HG03378 (cell line): Measurements from ENCODE around the gene WNT3.
"Not testable (repeated sequence)": the region's sequence is repeated elsewhere in the genome, so short reads cannot be mapped to it uniquely, and the experiment has no call there.

Experiments
- ATAC-seq: cut with Tn5 transposase; IDR thresholded peaks from one replicate; pipeline ENCODE4 v1.9.1; 2021; ENCODE audit warnings: mild to moderate bottlenecking, moderate library complexity; ENCODE audit not compliant: unreplicated experiment

The WNT3 gene

DNA sequence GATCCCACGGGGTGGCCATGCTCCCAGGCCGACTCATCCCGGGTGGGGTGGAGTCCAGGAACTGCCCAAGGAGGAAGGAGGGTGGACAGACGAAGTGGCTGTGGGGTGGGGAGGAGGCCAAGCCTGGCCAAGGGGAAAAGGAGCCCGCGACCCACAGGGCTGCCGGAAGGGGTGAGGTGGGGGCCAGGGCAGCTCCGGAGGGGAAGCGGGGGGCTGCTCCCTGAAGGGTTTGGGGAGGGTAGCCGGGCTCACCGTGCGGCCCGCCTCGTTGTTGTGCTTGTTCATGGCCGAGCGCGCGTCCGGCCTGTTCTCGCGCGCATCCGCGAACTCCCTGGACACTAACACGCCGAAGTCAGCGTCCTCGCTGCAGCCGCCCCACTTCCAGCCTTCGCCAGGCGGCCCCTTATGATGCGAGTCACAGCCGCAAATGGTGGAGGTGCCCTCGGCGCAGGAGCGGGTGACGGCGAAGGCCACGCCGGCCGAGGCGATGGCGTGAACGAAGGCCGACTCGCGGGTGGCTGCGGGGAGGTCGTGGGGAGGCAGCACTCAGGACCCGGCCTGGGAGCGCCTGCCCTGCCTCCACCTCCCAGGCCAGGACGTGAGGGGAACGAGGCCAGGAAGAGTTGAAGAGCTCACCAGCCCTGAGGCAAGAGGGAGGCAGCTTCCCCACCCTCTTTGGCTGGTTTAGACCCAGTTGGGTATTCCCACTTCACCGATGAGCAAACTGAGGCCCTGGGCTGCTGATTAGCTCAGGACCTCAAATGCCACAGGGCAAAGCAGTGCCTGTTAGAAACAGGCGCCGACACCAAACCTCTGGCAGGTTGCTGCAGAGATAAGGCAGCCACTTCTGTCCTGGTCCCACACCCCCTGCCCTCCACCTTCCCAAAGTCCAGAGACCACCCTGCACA lies 48.7 kb downstream of the WNT3 start:
- no peak for ATAC-seq

DNA sequence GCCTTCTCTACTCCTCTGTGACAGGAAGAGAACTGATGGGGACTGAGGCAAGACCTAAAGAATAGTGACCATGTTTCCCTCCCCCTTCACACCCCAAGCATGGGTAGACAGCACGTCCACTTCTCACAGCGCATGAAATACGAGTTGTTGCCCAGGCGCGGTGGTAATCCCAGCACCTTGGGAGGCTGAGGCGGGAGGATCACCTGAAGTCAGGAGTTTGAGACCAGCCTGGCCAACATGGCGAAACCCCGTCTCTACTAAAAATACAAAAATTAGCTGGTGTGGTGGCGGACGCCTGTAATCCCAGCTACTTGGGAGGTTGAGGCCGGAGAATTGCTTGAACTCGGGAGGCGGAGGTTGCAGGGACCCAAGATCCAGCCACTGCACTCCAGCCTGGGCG lies 49.6 kb downstream of the WNT3 start:
- ATAC-seq = not testable (repeated sequence)

DNA sequence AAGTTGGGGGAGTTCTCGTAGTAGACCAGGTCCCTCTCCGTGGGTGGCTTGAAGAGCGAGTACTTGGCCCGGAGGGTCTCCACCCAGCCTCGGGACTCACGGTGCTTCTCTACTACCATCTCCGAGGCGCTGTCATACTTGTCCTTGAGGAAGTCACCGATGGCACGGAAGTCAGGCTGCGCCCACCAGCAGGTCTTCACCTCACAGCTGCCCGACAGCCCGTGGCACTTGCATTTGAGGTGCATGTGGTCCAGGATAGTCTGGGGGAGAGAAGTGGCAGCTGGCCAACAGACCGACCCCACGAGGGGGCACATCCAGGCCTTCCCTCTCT lies 50.0 kb downstream of the WNT3 start:
- ATAC-seq = no peak

DNA sequence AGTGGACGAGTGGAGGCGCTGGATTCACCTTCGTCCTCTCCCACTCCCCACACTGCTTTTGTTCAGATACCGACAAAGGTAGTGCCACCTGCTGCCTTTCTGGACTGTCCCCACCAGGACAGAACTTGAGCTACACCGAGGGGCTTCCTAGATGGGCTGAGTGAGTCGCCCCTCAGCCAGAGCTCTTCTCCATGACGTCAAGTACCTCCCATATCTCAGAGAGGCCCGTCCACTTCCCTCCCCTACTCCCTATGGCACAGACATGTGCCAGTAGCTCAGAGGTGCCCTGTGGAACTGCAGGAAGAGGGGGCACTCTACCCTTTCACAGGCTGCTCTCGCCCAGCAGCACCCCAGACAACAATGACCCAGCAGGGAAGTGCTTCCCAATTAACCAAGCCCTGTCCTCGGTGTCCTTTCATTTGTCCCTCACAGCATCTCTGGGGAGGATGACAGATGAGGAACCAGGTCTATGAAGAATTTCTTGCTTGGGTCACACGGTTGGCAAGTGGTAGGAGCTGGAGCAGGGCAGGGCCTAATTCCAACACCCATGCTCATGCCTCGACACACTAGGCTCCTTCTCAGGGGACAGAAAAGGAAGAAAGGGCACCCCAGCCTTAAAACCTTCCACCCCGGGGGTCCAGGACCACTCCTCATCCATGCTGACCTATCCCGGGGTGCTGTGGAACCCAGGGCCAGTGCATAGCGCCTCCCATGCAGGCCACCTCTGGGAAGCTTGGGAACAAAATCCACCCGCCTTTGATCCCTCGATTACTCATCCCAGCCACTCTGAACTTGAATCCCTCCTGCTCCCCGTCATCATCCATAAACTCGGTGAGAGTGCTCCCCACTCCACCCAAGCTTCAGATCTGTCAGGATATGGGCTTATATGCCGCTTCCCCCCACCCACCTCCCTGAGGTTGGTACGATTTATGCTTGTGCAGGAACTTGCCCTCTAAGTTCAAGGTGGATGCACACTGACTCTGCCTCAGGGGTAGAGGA lies 51.7 kb downstream of the WNT3 start:
- ATAC-seq = no peak

DNA sequence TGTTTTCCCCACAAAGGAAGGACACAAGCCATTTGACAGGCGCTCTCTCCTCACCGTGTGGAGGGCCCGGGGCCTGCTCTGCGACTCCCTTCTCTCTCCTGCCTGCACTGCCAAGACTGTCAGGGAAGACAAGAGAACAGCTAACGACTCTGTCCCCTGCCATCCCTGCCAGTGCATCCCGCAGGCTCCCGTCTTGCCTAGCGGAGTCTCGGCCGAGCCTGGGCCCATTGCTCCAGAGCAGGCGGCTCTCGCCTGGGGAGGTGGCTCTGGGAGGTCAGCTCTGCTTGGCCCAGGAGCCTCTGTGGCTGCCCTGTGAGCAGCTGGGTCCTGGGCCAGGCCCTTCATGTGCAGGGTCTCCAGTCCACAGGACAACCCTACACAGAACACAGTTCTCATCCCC lies 53.0 kb downstream of the WNT3 start:
- ATAC-seq = no peak

DNA sequence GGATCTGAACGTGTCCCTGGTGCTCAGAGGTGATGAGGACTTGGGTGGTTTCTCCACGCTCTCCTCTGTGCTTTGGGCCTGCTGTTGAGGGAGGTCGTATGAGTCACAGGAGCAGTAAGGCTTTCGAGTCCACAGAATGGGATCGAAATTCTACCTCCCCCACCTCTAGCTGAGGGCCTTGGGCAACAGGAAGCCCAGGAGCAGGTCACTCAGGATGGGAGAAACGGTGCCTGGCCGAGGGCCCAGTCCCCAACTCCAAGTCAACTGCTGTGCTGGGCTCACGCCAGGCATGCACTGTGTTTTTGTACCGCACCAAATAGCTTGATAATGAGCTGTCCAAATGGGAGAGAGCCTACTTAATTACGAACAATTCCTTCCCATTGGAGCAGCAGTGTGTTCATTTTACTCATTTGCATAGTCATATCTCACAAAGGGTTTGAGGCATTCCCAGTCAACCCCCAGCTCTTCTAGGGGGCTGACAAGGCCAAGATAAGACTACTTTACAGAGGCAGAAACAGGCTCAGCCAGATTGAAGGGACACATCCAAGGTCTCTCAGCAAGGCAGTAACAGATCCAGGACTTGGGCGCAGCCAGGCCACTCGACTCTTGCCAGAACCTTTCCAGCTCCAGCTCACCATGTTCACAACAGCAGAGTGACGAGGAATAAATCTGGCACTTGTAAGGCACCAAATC lies 53.6 kb downstream of the WNT3 start:
- no peak for ATAC-seq

DNA sequence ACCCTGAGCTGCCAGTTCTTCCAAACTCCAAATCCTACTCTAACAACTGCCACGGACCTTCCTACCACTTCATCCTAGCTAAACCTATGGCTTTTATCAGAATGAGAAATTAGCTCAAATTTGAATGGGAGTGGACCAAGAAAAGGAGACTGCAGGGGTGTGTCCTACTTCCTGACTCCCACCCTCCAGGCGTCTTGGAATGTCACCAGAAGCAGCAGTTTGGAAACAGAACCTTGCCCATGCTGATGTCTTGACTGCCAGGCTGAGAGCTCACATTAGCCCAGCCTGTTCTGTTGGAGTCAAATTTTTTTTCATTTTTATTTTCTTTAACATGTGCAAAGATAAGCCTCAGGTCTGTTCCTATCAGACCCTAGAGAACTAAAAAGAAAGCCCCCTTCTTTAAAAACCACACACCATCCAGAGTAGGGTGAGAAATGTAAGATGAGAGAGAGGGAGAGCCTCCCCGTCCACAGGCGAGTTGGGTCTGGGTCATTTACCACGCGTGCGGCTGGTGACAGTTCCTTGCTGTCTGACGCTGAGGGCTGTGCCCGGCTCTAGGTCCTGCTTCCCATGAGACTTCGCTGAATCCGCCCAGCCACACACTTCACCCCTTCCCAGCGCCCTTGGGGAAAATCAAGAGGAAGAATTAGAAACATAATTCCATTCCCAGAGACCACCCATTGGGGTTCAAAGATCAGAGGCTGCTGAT lies 54.3 kb downstream of the WNT3 start:
- ATAC-seq = no peak

DNA sequence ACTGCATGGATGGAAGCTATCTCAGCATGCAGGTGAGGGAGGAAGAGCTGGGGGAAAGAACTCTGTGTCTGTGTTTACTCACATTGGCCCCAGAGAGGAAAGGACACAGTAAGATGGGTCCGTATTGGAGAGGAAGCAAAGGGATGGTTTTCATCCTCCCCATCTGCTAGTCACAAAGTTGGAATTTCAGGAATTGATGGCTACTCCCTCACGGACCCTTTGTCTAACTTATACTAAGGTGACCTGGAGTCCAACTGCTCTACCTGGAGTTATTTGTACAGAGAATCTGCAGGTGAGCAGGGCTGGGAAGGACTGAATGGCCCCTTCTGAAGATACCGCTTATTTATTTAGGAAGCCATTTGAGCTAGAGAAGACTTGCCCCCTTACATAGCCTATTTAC lies 55.1 kb downstream of the WNT3 start:
- no peak for ATAC-seq

DNA sequence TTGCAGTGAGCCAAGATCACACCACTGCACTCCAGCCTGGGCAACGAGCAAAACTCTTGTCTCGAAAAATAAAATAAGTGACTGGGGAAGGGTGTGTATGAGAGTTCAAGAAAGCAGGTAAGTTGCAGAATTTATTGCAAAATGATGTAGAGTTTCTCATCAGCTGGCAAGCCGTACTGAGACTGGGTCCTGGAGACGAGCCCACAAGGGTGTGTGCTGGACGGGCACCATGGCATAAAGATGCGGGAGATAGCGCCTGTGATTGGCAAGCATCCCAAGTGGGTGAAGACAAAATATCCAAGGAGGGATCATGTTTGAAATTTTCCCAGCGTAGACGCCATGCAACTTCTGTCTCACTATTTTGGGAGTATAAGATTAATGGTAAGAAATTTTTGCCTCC lies 59.4 kb downstream of the WNT3 start:
- no peak for ATAC-seq

DNA sequence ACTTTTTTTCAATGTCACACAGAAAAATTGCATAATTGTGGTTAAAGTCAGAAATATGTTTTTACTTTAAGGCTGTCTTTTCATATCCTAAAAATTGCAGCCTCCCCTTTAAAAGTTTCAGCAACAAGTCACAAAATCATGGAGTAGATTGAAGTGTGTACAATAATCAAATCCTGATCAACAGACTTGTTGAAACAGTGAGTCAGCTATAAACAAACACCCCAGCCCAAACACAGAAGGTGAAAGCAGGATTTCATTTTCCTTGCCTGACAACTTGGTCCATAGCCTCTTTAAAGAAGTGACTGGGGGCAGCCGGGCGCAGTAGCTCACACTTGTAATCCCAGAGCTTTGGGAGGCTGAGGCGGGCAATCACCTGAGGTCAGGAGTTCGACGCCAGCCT lies 59.9 kb downstream of the WNT3 start:
- ATAC-seq = no peak

DNA sequence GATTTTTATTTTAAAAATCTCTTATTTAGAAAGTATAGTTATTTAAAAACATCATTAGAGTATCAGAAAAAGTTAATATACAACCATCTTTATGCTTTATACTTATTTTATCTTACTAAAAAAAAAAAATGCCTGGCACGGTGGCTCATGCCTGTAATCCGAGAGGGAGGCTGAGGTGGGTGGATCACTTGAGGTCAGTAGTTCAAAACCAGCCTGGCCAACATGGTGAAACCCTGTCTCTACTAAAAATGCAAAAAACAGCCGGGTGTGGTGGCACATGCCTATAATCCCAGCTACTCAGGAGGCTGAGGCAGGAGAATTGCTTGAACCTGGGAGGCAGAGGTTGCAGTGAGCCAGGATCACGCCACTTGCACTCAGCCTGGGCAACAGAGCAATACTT lies 60.9 kb downstream of the WNT3 start:
- ATAC-seq = not testable (repeated sequence)

DNA sequence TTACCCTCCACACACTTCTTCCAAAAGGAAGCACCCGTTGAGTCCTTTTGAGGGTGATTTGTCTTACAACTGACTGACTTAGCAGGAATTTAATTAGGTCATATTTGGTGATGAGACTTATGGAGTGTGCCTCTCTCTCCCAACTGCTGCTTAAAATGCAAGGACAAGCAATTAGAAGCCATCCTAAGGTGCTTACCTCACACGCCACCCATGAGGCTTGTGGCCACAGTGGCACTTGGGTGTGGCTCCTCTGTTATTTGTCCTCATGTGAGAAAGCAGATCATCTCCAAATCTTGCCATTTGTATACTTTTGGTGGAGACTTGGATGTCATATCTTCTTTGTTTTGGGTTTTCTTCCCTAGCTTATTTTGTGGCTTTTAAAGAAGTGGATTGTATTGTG lies 61.6 kb downstream of the WNT3 start:
- ATAC-seq = no peak

DNA sequence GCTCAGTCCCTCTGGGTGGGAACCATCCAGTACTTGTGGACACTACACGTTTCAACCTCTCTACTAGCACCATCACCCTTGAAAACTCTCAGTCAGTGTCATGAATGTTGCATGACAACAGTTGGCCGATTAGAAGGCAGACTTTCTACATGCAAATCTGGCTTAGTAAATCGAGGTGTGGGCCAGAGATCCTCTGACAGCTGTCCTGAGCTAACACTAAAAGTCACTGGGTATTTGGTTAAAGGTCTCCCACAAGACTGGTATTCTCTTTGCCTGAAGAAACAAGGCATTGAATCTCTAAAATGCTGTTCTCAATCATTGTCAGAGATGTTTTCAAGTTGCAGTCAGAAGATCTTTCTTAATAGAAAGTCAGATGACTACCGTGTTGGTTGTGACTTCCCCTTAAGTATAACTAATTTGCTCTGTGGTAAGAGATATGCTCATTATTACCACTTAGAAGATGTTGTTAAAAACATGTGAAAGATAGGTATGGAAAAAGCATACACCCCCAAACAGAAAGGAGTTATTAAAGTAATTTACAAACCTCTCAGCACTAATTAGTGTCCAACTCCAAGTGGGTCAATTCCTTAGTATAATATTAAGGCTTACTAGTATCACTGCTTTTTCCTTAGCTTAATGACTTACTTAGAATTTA lies 62.3 kb downstream of the WNT3 start:
- no peak for ATAC-seq

DNA sequence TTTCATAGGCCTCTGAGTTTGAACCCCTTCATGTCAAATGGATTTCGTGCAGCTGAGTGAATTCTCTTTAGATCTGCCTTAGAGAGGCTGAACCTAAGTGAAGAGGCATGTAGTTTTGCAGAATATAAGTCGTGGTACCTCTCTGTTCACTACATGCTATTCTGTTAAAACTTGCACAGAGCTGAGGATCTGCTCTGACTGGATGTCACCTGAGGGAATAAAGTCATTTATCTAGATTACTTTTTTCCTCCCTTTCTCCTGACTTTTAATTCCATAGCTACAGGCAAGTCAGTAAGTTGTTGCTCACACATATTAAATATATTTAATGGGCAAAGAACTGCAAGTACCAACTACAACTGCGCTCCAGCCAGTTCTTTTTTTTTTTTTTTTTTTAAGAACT lies 64.7 kb downstream of the WNT3 start:
- no peak for ATAC-seq

DNA sequence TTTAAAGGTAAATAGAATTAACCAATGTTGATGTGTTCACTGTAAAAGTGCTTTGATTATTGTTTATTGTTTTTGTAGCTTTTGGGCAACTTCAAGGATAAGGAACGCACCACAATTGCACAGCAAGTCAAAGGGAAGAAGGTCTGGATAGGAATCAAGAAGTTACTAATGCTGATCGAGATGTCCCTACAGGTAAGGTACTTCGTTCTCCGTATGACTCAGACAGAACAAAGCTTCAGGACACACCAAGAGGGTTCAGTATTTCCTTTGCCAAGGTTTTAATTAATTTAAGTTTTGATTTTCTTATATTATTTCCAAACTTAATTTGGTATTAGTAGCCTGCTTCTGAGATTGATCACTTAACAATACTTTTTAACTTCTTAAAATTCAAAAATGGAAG lies 67.1 kb downstream of the WNT3 start:
- ATAC-seq = no peak

DNA sequence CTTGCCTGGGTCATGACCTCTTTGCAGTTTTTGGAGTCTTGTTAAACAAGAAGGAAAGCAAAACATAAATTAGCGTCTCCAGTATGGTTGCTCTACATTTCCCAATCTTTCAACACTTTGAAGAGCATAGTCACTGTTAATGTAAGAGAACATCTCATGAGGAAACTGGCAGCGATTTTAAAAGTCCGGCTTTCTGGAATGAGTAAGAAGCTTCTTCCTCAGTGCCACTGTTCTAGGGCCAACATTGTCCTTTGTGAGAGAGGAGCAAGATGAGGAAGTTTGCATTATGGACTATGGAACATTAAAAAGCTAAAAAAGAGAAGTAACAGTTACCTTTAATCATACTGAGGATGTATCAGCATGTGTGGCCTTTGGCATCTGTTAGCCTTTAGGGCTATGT lies 73.1 kb downstream of the WNT3 start:
- no peak for ATAC-seq

DNA sequence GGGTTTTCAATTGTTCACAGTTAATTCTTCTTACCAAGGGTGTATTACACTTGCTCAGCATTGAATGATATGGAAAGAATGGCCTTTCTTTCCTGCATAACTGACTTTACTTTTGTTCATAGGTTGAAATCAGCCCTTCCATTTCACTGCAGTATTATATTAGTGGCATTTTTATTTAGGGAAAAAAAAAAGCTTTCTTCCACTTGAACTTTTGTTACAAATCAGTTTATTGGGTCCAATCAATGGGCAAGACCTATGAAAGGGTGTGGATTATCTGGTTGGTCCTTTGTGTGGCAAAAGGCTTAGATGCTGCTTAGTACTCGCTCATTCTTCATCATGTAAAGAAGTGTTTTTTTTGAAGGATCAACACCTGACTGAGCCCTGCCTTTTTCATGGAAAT lies 74.1 kb downstream of the WNT3 start:
- ATAC-seq = no peak

DNA sequence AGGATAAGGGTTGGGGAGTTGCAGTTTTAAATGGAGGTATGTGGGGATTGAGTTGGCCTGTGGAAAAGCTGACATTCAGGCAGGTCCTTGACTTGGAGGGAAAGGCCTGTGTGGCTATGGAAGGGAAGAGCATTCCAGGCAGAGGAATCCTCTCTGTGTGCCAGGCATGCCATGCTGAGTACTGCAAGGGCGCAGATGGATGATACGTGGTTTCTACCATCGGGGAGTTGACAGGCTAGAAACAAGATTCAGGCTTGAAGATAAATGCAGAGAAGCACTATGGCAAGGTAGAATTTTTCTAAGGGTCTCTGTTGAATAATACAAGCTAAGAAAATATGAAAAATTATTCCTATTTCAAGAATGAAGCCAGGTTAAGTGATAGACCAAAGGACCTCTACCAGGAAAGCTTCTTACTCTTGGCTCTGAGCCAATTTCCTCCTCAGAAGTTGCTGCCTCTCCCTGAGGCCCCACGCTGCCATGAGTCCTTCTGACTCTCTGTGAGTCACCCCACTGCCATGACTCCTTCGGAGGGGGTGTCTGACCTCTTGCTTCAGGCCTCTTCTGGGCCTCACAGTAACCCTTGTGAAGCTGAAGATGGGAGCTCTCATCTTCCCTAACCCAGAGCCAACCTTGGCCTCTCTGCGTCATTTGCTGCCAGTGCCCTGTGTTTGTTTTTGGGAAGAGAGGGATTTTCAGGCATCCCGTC lies 75.8 kb downstream of the WNT3 start:
- no peak for ATAC-seq

DNA sequence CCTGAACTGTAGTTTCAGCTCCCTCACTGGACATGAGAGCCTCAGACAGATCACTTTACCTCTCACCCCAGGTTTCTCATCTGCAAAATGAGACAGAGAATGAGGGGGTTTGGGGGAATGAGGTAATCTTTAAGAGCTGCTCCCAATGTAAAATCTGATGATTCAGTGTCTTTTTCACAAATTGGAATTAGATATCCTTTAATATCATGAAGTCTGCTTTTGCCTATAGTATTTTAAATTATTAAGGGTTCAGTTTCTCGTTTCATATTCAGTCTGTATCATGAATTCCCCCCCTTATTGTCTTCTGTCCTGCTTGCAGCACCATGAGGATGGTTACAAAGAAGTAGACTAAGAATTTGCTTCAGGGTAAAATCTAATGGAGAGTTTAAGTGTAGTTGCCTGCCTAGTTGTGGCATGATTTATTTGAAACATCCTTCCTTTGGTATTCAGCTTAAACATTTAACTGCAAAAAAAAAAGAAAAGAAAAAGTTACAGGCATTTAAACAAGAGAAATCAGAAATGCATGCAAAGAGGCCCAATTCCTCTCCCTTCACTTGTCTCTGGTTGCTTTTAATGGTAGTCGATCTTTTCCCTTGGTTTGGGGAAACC lies 77.3 kb downstream of the WNT3 start:
- no peak for ATAC-seq
